Endothelial cell of umbilical vein (primary cell): ENCODE measurements around the gene PSME3. TPM values are rescaled to one million over a fixed set of nuclear protein-coding genes. Genes with fewer than 3 reads are reported as not detected.

Experiments
- BruUV-seq: library from RNA; stranded (reverse); fragments of 400-500 nt; replicated peaks from 2 replicates; lab custom pipeline; 2021; lab: Mats Ljungman, UMichigan
- CTCF ChIA-PET: fragments of 300-600, 350-600 bp; sonication (Branson Sonifier 250); formaldehyde crosslinking; loops from one replicate; lab custom pipeline; 2021; ENCODE audit warnings: antibody characterized with exemption, inconsistent platforms; lab: Charles Lee
- POLR2A ChIA-PET: fragments of 300-600, 350-600 bp; sonication (Branson Sonifier 250); formaldehyde crosslinking; loops from one replicate; lab custom pipeline; 2021; ENCODE audit warnings: antibody characterized with exemption, inconsistent platforms; lab: Charles Lee
- DNase-seq: peaks from one replicate; pipeline ENCODE4 v3.0.0-alpha.2; 2011; ENCODE audit warnings: low read depth, low spot score
- FAIRE-seq: peaks from 2 replicates; lab custom pipeline; 2011; peaks lifted over from hg19 to GRCh38; lab: Jason Lieb, UNC
- H2AFZ ChIP-seq: 2 replicates; pipeline ENCODE4 v1.6.0; 2012; ENCODE audit warnings: low read depth, low read length, control low read depth, inconsistent platforms
- H3K27ac ChIP-seq: 2 replicates; pipeline ENCODE4 v1.5.1; 2011; ENCODE audit warnings: low read depth, mild to moderate bottlenecking, control low read depth, low read length, moderate library complexity; ENCODE audit not compliant: insufficient read depth
- H3K27me3 ChIP-seq, 2 experiments: 2 replicates each; pipeline versions ENCODE4 v1.6.0 to v1.6.1; 2011; ENCODE audit warnings: low read length in 2 of 2, mixed read lengths in 1 of 2; ENCODE audit not compliant: control insufficient read depth in 2 of 2, insufficient read depth in 2 of 2
- H3K36me3 ChIP-seq, 2 experiments: 2 replicates in 1 of 2; 3 replicates in 1 of 2; pipeline ENCODE4 v1.5.1; 2011; ENCODE audit warnings: low read length in 2 of 2, mild to moderate bottlenecking in 1 of 2, moderate library complexity in 1 of 2; ENCODE audit not compliant: control insufficient read depth in 2 of 2, insufficient read depth in 2 of 2; ENCODE audit errors: extremely low read depth in 1 of 2
- H3K4me1 ChIP-seq: 3 replicates; pipeline ENCODE4 v1.5.1; 2011; ENCODE audit warnings: mild to moderate bottlenecking, low read length; ENCODE audit not compliant: control insufficient read depth, insufficient read depth; ENCODE audit errors: extremely low read depth
- H3K4me2 ChIP-seq: 2 replicates; pipeline ENCODE4 v1.6.1; 2011; ENCODE audit warnings: low read length, control low read depth, mixed read lengths; ENCODE audit not compliant: insufficient read depth
- H3K4me3 ChIP-seq, 3 experiments: fragments of 200-600 bp in 1 of 3; sonication (generic), shearing (Covaris generic) in 1 of 3; replicated peaks in 1 of 3; 2 replicates each; pipeline ENCODE4 v1.5.1; 2011 to 2016; ENCODE audit warnings: control low read depth in 3 of 3, low read length in 3 of 3, mild to moderate bottlenecking in 2 of 3, inconsistent platforms in 1 of 3, low read depth in 1 of 3, moderate library complexity in 1 of 3; ENCODE audit not compliant: insufficient read depth in 1 of 3
- H3K79me2 ChIP-seq: 2 replicates; pipeline ENCODE4 v1.6.0; 2012; ENCODE audit warnings: low read length, inconsistent platforms; ENCODE audit not compliant: control insufficient read depth, insufficient read depth
- H3K9ac ChIP-seq: replicated peaks from 2 replicates; pipeline ENCODE3; 2011; ENCODE audit warnings: low read length, control low read depth; ENCODE audit not compliant: insufficient read depth; ENCODE audit errors: extremely low read depth
- H3K9me1 ChIP-seq: replicated peaks from 3 replicates; pipeline ENCODE4 v1.6.0; 2011; ENCODE audit warnings: mild to moderate bottlenecking, low read length; ENCODE audit not compliant: control insufficient read depth, insufficient read depth; ENCODE audit errors: extremely low read depth
- H3K9me3 ChIP-seq: replicated peaks from 2 replicates; pipeline ENCODE4 v1.5.1; 2012; ENCODE audit warnings: low read length, inconsistent platforms; ENCODE audit not compliant: control insufficient read depth, insufficient read depth
- H4K20me1 ChIP-seq: replicated peaks from 2 replicates; pipeline ENCODE3; 2011; ENCODE audit warnings: mild to moderate bottlenecking, low read length; ENCODE audit not compliant: control insufficient read depth, insufficient read depth; ENCODE audit errors: extremely low read depth
- EZH2 ChIP-seq: IDR thresholded peaks from 2 replicates; pipeline ENCODE4 v1.6.1; 2012; ENCODE audit warnings: borderline replicate concordance, low read depth, mild to moderate bottlenecking, moderate library complexity, low read length, inconsistent platforms; ENCODE audit not compliant: severe bottlenecking
- FOS ChIP-seq: IDR thresholded peaks from 2 replicates; pipeline ENCODE4 v1.6.1; 2011; ENCODE audit warnings: mild to moderate bottlenecking, low read length, moderate library complexity, borderline replicate concordance; ENCODE audit not compliant: insufficient read depth
- GATA2 ChIP-seq: IDR thresholded peaks from 2 replicates; pipeline ENCODE4 v1.7.0; 2011; ENCODE audit warnings: low read depth, mild to moderate bottlenecking, moderate library complexity, mixed read lengths, low read length; ENCODE audit not compliant: insufficient read length, insufficient read depth
- JUN ChIP-seq: IDR thresholded peaks from 2 replicates; pipeline ENCODE4 v1.6.1; 2011; ENCODE audit warnings: borderline replicate concordance, low read depth; ENCODE audit not compliant: insufficient read length, insufficient read depth
- MYC ChIP-seq: IDR thresholded peaks from one replicate; pipeline ENCODE4 v1.6.1; 2011; ENCODE audit warnings: mild to moderate bottlenecking, low read depth, low read length
- POLR2A ChIP-seq: IDR thresholded peaks from 2 replicates; pipeline ENCODE4 v1.6.1; 2012; ENCODE audit warnings: low read depth, mild to moderate bottlenecking, control low read depth, low read length
- POLR2AphosphoS5 ChIP-seq: IDR thresholded peaks from 2 replicates; pipeline ENCODE4 v1.6.1; 2012; ENCODE audit warnings: low read depth, mild to moderate bottlenecking, control low read depth, low read length, moderate library complexity; ENCODE audit not compliant: insufficient read depth
- dilution Hi-C: fragments of 300-500 bp; cut with MboI; formaldehyde crosslinking; loops from one replicate; pipeline ENCODE4 v1.15.0; 2019; ENCODE audit warnings: low sequenced_read_pairs; ENCODE audit not compliant: extremely low pct_ligation_motif_present
- intact Hi-C: fragments of 100-400 bp; cut with micrococcal nuclease; formaldehyde crosslinking; loops from one replicate; pipeline ENCODE4 v1.10.0; 2022
- polyA plus RNA-seq, 4 experiments: library from polyadenylated mRNA; depleted of rRNA in 3 of 4; stranded (reverse) in 3 of 4; unstranded in 1 of 4; fragments of >200 nt; gene quantifications; 2 replicates each; pipeline versions ENCODE4 v1.2.1 to v1.2.3, GENCODE V29; 2011 to 2012; ENCODE audit warnings: missing spikeins in 1 of 4
- total RNA-seq: library from RNA; stranded (reverse); gene quantifications from 2 replicates; pipeline ENCODE4 v1.2.3, GENCODE V29; 2021
- TF ChIP-seq, protein P1 (sequence below), 2 donors: IDR thresholded peaks; 1 replicate in 1 of 2; 2 replicates in 1 of 2; pipeline ENCODE4 v1.5.1; 2011; ENCODE audit warnings: low read length in 2 of 2, mild to moderate bottlenecking in 2 of 2, moderate library complexity in 2 of 2, control low read depth in 1 of 2, inconsistent platforms in 1 of 2, low read depth in 1 of 2; ENCODE audit not compliant: insufficient read depth in 1 of 2; ENCODE audit errors: extremely low read depth in 1 of 2
- TF ChIP-seq, protein P2 (sequence below): IDR thresholded peaks from 2 replicates; pipeline ENCODE4 v1.6.1; 2011; ENCODE audit not compliant: insufficient read depth, insufficient read length

Gene PSME3
- total and polyA plus RNA-seq, 2 donors (not counting 3 experiments of a cell fraction or from before 2014, with no cell fraction given), result 98.4 to 126 TPM

DNA sequence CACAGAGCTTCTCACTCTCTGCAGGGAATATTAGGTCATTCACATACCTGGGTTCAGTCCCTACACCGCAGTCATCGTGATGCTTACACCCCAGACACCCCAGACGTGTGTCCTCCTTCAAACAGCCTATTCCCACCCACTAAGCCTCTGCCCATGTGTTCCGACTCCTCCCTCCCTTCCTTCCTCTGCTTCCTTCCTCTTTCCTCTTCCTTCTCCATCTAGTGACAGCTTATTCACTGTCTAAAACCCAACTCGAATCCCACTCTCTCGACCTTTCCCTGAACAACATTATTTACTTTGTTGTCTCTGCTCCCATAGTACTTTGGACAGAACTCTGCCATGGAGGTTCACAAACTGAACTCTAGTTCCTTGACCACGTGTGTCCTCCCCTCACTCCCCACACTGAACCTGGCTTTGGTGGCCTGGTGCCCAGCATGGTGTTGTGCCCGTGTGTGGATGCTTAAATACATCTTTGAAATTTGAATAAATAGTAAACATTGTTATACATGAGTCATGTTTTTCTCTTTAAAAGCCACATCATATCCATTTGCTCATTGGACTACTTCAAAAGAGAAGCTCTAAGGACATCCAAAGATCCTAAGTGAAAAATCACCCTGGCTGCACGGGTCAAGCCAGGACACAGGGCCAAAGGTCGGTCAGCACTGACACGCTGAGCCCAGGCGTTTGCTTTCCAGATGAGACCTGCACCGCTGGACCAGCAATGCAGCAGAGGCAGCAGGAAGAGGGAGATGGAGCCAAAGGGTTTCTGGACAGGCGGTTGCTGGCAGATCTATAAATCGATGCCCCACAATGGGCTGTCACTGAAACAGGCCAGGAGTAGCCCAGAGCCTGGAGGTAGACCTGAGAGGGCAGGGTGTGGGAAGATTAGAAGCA, 53.3 kb downstream of the PSME3 start:
- H3K79me2 ChIP-seq, result no peaks in the 10 kb centered on the region
- H2AFZ ChIP-seq, result no peak overlapping the region
- dilution Hi-C loops (no loop called here), intact Hi-C loops (no loop called here)
- H3K9ac ChIP-seq, result no peak overlapping the region
- ChIA-PET CTCF (interaction anchor here (0.9 to 1.8 kb wide), 4 partner anchors 9 to 46 kb away, joined by 3 to 4 read pairs (median 3); no protein-coding TSS in a partner anchor), POLR2A (no interaction called here)
- H4K20me1 ChIP-seq, result no peaks in the 10 kb centered on the region
- H3K27ac ChIP-seq, result no peak overlapping the region
- DNase-seq (no peak), FAIRE-seq (no peak)
- no peak overlapping the region for H3K4me3 ChIP-seq
- no TSS peak for BruUV-seq
- H3K27me3 ChIP-seq, result peaks cover 0 to 2% of the 10 kb centered on the region in 2 experiments
- H3K9me3 ChIP-seq, result no peaks in the 10 kb centered on the region
- TF ChIP-seq POLR2A, result no peak
- TF ChIP-seq JUN, result peak; percentile 13
- no peak for TF ChIP-seq EZH2
- no peak for TF ChIP-seq POLR2AphosphoS5
- TF ChIP-seq FOS, result no peak
- H3K4me1 ChIP-seq, result no peaks in the 10 kb centered on the region
- H3K36me3 ChIP-seq, result no peaks in the 10 kb centered on the region
- H3K9me1 ChIP-seq, result no peaks in the 10 kb centered on the region
- H3K4me2 ChIP-seq, result no peak overlapping the region

DNA sequence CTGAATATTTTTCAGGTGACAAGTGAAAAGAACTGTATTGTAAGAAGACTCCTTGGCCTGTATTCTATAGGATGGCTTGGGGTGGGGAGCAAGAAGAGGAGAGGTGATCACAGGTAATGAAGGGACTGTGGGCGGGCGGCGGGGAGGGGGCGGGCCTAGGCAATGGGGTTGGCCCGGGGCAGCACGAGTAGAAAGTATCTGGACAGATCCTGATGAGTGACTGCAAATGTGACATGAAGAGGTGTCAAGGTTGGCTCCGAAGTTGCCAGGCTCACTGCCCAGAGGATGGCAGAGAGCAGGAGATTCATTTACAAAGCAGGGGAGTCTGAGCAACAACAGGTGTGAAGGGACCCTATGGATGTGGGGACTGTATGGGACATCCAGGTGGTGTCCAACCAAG, 56.6 kb downstream of the PSME3 start:
- no peak for DNase-seq
- no peaks in the 10 kb centered on the region for H4K20me1 ChIP-seq
- no peak overlapping the region for H3K4me3 ChIP-seq
- H3K79me2 ChIP-seq, result no peaks in the 10 kb centered on the region
- no peaks in the 10 kb centered on the region for H3K9me3 ChIP-seq
- intact Hi-C loops, result no loop called here
- no peaks in the 10 kb centered on the region for H3K27me3 ChIP-seq
- H3K9ac ChIP-seq, result no peak overlapping the region
- CTCF ChIA-PET, result interaction anchor here (2.2 kb wide), 1 partner anchor 39 kb away, joined by 4 read pairs; no protein-coding TSS in a partner anchor
- no peak for FAIRE-seq
- TF ChIP-seq, protein P1, sequence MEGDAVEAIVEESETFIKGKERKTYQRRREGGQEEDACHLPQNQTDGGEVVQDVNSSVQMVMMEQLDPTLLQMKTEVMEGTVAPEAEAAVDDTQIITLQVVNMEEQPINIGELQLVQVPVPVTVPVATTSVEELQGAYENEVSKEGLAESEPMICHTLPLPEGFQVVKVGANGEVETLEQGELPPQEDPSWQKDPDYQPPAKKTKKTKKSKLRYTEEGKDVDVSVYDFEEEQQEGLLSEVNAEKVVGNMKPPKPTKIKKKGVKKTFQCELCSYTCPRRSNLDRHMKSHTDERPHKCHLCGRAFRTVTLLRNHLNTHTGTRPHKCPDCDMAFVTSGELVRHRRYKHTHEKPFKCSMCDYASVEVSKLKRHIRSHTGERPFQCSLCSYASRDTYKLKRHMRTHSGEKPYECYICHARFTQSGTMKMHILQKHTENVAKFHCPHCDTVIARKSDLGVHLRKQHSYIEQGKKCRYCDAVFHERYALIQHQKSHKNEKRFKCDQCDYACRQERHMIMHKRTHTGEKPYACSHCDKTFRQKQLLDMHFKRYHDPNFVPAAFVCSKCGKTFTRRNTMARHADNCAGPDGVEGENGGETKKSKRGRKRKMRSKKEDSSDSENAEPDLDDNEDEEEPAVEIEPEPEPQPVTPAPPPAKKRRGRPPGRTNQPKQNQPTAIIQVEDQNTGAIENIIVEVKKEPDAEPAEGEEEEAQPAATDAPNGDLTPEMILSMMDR (IDR thresholded peaks at IDR 0.05; ENCODE audit: extremely low read depth in 1 of 2, insufficient read depth in 1 of 2, low read depth in 1 of 2, low read length in 2 of 2), result no peak
- TF ChIP-seq POLR2AphosphoS5, result no peak
- TF ChIP-seq FOS, result no peak
- no peak for TF ChIP-seq EZH2
- TF ChIP-seq, protein P2, sequence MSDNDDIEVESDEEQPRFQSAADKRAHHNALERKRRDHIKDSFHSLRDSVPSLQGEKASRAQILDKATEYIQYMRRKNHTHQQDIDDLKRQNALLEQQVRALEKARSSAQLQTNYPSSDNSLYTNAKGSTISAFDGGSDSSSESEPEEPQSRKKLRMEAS, result no peak
- TF ChIP-seq GATA2, result no peak
- no peak for TF ChIP-seq JUN
- no peak for TF ChIP-seq POLR2A
- no peak for TF ChIP-seq MYC
- no peaks in the 10 kb centered on the region for H3K36me3 ChIP-seq
- H3K9me1 ChIP-seq, result no peaks in the 10 kb centered on the region
- H3K4me2 ChIP-seq, result no peak overlapping the region
- POLR2A ChIA-PET, result no interaction called here
- no peak overlapping the region for H3K27ac ChIP-seq
- BruUV-seq, result no TSS peak
- no peak overlapping the region for H2AFZ ChIP-seq
- dilution Hi-C loops, result no loop called here
- H3K4me1 ChIP-seq, result peaks cover 17% of the 10 kb centered on the region
